ENCODE measurements around the gene MARK3. TPM values are rescaled to one million over a fixed set of nuclear protein-coding genes. Genes with fewer than 3 reads are reported as not detected.

Gene MARK3
- polyA plus RNA-seq, 3 donors = 29.3 to 163 (median 44.7) TPM

- DNase-seq = no peak
- H3K27ac Mint-ChIP-seq = peak overlapping the region in 1 of 7 donors; percentile 66
- Histone ChIP-seq H3K4me3 (replicated peaks in 1 of 3; ENCODE audit: low read depth in 2 of 3, low read length in 3 of 3) (no peak overlapping the region), H3K4me2 (replicated peaks; ENCODE audit: extremely low read depth, low read length, poor library complexity, severe bottlenecking) (no peak overlapping the region), H2AFZ (ENCODE audit: insufficient read depth, low read depth, low read length, poor library complexity, severe bottlenecking) (no peak overlapping the region), H3K27ac (ENCODE audit: low read depth in 1 of 2, low read length in 2 of 2) (no peak overlapping the region), H3K4me1 (ENCODE audit: control insufficient read depth in 1 of 2, insufficient read depth in 2 of 2, low read length in 2 of 2) (peaks cover 42 to 43% of the 10 kb centered on the region in 2 donors), H4K20me1 (ENCODE audit: insufficient read depth, low read length) (peaks cover 8% of the 10 kb centered on the region), H3K9ac (ENCODE audit: insufficient read depth, low read length, poor library complexity, severe bottlenecking) (no peak overlapping the region), H3K36me3 (replicated peaks in 1 of 2; ENCODE audit: control insufficient read depth in 1 of 2, insufficient read depth in 2 of 2, low read length in 2 of 2) (peaks cover 8 to 27% of the 10 kb centered on the region in 2 donors), H3K9me3 (replicated peaks in 1 of 2; ENCODE audit: control insufficient read depth in 1 of 2, insufficient read depth in 1 of 2, low read length in 2 of 2) (no peaks in the 10 kb centered on the region), H3K27me3 (ENCODE audit: control insufficient read depth in 2 of 2, insufficient read depth in 2 of 2, low read length in 2 of 2) (no peaks in the 10 kb centered on the region), H3K79me2 (ENCODE audit: insufficient read depth, low read length) (peaks cover 20% of the 10 kb centered on the region)
- intact Hi-C loops (cut with micrococcal nuclease) = no loop called here
- H3K4me1 Mint-ChIP-seq = peaks cover 43% of the 10 kb centered on the region
- H3K9me3 Mint-ChIP-seq = no peaks in the 10 kb centered on the region
- TF ChIP-seq CTCF (IDR thresholded peaks at IDR 0.05) = no peak
- 100% methylated on average over 6 of the region's 11 CpGs for WGBS (ENCODE audit: insufficient coverage)
- H3K27me3 Mint-ChIP-seq (ENCODE audit: low read depth in 3 of 3) = peaks cover 1 to 3% (median 2%) of the 10 kb centered on the region in 3 donors
- peaks cover 5 to 23% of the 10 kb centered on the region in 2 donors for H3K36me3 Mint-ChIP-seq
- H3K4me3 Mint-ChIP-seq = no peak overlapping the region
Observed at GRCh38 chr14:103530831-103531230, 145.6 kb downstream of the MARK3 start.

DNA sequence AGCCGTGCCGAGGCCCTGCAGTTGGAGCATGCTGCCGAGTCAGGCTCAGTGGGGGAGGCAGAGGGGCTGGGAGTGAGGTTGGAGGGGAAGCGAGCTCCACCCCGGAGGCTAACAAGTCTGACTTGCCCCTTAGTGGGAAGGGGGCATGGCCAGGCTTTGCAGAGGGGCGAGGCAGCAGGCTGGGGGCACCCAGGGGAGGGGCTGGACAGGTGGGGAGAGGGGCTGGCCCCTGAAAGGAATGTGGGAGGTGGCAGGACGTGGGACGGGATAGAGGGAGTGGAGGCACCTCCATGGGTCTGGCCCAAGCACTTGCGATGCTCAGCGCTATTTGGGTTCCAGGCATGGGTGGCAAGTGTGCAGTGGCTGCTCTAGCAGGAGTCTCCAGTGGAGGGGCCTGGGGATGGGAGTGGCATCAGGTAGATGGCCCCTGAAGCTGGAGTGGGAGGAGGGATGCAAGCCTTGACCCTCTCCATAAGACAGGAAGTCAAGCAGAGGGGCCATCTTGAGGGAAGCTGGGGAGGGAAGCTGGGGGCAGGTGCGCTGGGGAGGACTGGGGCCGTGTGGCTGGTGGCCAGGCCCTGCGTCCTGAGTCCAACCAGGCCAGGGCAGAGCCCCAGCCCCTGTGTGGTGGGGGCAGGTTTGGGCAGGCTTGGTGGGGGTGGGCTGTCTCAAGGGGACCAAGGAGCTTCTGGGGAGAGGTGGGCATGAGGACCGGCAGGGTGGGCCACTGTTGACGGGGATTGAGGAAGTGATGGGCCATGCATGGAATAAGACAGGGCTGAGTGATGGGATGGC is 146.4 kb downstream of the MARK3 start:
- TF ChIP-seq CTCF (IDR thresholded peaks at IDR 0.05) = no peak
- intact Hi-C loops (cut with micrococcal nuclease) = no loop called here
- 95% methylated on average over 15 of the region's 15 CpGs for WGBS (ENCODE audit: insufficient coverage)
- H3K36me3 Mint-ChIP-seq = peaks cover 3 to 23% of the 10 kb centered on the region in 2 donors
- Histone ChIP-seq H3K4me3 (replicated peaks in 1 of 3; ENCODE audit: low read depth in 2 of 3, low read length in 3 of 3) (no peak overlapping the region), H3K9ac (ENCODE audit: insufficient read depth, low read length, poor library complexity, severe bottlenecking) (no peak overlapping the region), H3K79me2 (ENCODE audit: insufficient read depth, low read length) (peaks cover 20% of the 10 kb centered on the region), H3K36me3 (replicated peaks in 1 of 2; ENCODE audit: control insufficient read depth in 1 of 2, insufficient read depth in 2 of 2, low read length in 2 of 2) (peaks cover 8 to 30% of the 10 kb centered on the region in 2 donors), H4K20me1 (ENCODE audit: insufficient read depth, low read length) (peaks cover 8% of the 10 kb centered on the region), H3K4me1 (ENCODE audit: control insufficient read depth in 1 of 2, insufficient read depth in 2 of 2, low read length in 2 of 2) (peaks cover 34 to 35% of the 10 kb centered on the region in 2 donors), H3K27ac (ENCODE audit: low read depth in 1 of 2, low read length in 2 of 2) (no peak overlapping the region), H3K9me3 (replicated peaks in 1 of 2; ENCODE audit: control insufficient read depth in 1 of 2, insufficient read depth in 1 of 2, low read length in 2 of 2) (no peaks in the 10 kb centered on the region), H2AFZ (ENCODE audit: insufficient read depth, low read depth, low read length, poor library complexity, severe bottlenecking) (no peak overlapping the region), H3K4me2 (replicated peaks; ENCODE audit: extremely low read depth, low read length, poor library complexity, severe bottlenecking) (no peak overlapping the region), H3K27me3 (ENCODE audit: control insufficient read depth in 2 of 2, insufficient read depth in 2 of 2, low read length in 2 of 2) (no peaks in the 10 kb centered on the region)
- DNase-seq = no peak
- H3K27me3 Mint-ChIP-seq (ENCODE audit: low read depth in 3 of 3) = peaks cover 0 to 3% (median 1%) of the 10 kb centered on the region in 3 donors
- H3K4me3 Mint-ChIP-seq = no peak overlapping the region
- H3K9me3 Mint-ChIP-seq = no peaks in the 10 kb centered on the region
- peaks cover 36% of the 10 kb centered on the region for H3K4me1 Mint-ChIP-seq
- peak overlapping the region in 1 of 7 donors; percentile 21 for H3K27ac Mint-ChIP-seq

Measured in CD14-positive monocyte (primary cell).